Upper lobe of left lung (tissue), 6 donors: ENCODE measurements around the gene MAEA. TPM values are rescaled to one million over a fixed set of nuclear protein-coding genes. Genes with fewer than 3 reads are reported as not detected.

Experiments used
- ATAC-seq, 2 donors: fragments of 200-7000 bp; cut with Tn5 transposase; one replicate each; pipeline ENCODE4 v1.9.1; 2022; ENCODE audit warnings: mild to moderate bottlenecking in 2 of 2, moderate library complexity in 2 of 2; ENCODE audit not compliant: low FRiP score in 2 of 2
- DNase-seq, 2 donors: peaks; one replicate each; pipeline ENCODE4 v3.0.0-alpha.2; 2019 to 2020
- H3K27ac ChIP-seq, 4 donors: fragments of 200-600 bp; sonication (generic); one replicate each; pipeline ENCODE4 v1.5.1; 2016 to 2019
- H3K27me3 ChIP-seq, 4 donors: fragments of 200-600 bp; sonication (generic); one replicate each; pipeline ENCODE4 v1.5.1; 2017 to 2019
- H3K36me3 ChIP-seq, 4 donors: fragments of 200-600 bp; sonication (generic); one replicate each; pipeline ENCODE4 v1.5.1; 2016 to 2019
- H3K4me1 ChIP-seq, 4 donors: fragments of 200-600 bp; sonication (generic); one replicate each; pipeline ENCODE4 v1.5.1; 2018 to 2019
- H3K4me3 ChIP-seq, 4 donors: fragments of 200-600 bp; sonication (generic); one replicate each; pipeline ENCODE4 v1.5.1; 2017 to 2019; ENCODE audit warnings: mild to moderate bottlenecking in 2 of 4, moderate library complexity in 1 of 4
- H3K9me3 ChIP-seq, 4 donors: fragments of 200-600 bp; sonication (generic); one replicate each; pipeline ENCODE4 v1.5.1; 2018 to 2019
- EP300 ChIP-seq, 4 donors: sonication (generic); formaldehyde crosslinking; IDR thresholded peaks; one replicate each; pipeline ENCODE4 v1.5.1; 2017; ENCODE audit warnings: antibody characterized with exemption in 4 of 4, control low read depth in 2 of 4
- POLR2A ChIP-seq, 4 donors: fragments of 450-650 bp; IDR thresholded peaks; one replicate each; pipeline ENCODE4 v1.5.1; 2016 to 2017; ENCODE audit warnings: antibody characterized with exemption in 4 of 4, mild to moderate bottlenecking in 2 of 4
- POLR2AphosphoS5 ChIP-seq, 2 donors: sonication (generic); formaldehyde crosslinking; IDR thresholded peaks; one replicate each; pipeline ENCODE4 v1.5.1; 2017; ENCODE audit warnings: antibody characterized with exemption in 2 of 2
- WGBS, 2 donors: methylation state at CpG; one replicate each; pipeline ENCODE4 v1.1.5; 2017 to 2018; 5-methylcytosine and 5-hydroxymethylcytosine counted together
- total RNA-seq, 6 donors: library from RNA; depleted of rRNA in 4 of 6; stranded (reverse); fragments of >200 nt in 4 of 6; gene quantifications; one replicate each; pipeline versions ENCODE4 v1.1.0 to v1.2.1, GENCODE V29; 2016 to 2021
- TF ChIP-seq, protein P1 (sequence below), 6 experiments: fragments of 450-650 bp in 4 of 6; fragments of 200-600 bp in 2 of 6; sonication (generic) in 2 of 6; IDR thresholded peaks; one replicate each; pipeline ENCODE4 v1.5.1; 2016 to 2019; ENCODE audit warnings: antibody characterized with exemption in 6 of 6
- donor health status: DM: no; HTN: no; CAD: no; lungs with moderate emphysema.
- donor health status: DM: no; HTN: yes; CAD: no; lungs with severe emphysema.

MAEA gene
- total RNA-seq, 6 donors from 2014 or later: 58.5 to 289 (median 73.0) TPM

DNA sequence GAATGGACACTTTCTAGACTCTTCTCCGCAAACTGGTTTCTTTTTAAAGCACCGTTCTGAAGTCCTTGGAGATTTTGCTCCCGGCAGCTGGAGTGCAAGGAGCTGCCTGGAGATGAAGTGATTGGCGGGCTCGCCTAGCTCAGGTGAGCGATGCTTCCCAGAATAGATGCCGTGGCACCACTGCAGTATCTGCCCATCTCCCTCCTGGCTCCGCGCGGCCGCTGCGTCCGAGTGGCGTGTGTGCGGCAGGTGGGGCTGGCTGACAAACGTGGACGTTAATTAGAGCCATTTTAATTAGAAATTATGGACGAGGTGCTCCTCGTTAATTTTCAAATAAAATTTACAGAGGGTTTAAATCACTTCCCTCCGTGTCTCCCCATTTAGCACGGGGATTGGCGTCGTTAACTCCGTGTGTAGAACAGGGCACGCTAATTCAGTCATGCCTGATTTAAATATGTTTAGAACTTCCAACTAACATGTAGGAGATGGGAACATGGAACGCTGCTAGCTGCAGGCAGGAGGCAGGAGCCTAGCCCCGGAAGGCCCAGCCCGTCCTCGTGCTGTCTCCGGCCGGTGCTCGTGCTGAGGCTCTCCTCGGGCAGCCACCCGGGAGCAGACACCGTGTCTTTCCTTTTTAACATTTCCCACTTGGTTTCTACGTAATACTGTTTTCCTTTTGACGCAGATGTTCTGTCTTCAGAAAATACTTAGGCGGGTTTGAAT is 68.9 kb downstream of the MAEA start:
- Histone ChIP-seq H3K36me3 (peaks cover 0 to 76% (median 28%) of the 10 kb centered on the region in 4 donors), H3K4me3 (no peak overlapping the region), H3K27ac (no peak overlapping the region), H3K4me1 (peaks cover 0 to 6% (median 0%) of the 10 kb centered on the region in 4 donors), H3K9me3 (no peaks in the 10 kb centered on the region), H3K27me3 (no peaks in the 10 kb centered on the region)
- DNase-seq: peak in 1 of 2 donors; percentile 65
- no peak for ATAC-seq
- WGBS, 2 donors: 95 to 96% methylated on average over 38 of the region's 38 CpGs
- TF ChIP-seq POLR2A (IDR thresholded peaks at IDR 0.05) (no peak), EP300 (IDR thresholded peaks at IDR 0.05) (no peak), POLR2AphosphoS5 (IDR thresholded peaks at IDR 0.05) (no peak)
- TF ChIP-seq, protein P1, sequence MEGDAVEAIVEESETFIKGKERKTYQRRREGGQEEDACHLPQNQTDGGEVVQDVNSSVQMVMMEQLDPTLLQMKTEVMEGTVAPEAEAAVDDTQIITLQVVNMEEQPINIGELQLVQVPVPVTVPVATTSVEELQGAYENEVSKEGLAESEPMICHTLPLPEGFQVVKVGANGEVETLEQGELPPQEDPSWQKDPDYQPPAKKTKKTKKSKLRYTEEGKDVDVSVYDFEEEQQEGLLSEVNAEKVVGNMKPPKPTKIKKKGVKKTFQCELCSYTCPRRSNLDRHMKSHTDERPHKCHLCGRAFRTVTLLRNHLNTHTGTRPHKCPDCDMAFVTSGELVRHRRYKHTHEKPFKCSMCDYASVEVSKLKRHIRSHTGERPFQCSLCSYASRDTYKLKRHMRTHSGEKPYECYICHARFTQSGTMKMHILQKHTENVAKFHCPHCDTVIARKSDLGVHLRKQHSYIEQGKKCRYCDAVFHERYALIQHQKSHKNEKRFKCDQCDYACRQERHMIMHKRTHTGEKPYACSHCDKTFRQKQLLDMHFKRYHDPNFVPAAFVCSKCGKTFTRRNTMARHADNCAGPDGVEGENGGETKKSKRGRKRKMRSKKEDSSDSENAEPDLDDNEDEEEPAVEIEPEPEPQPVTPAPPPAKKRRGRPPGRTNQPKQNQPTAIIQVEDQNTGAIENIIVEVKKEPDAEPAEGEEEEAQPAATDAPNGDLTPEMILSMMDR (IDR thresholded peaks at IDR 0.05): no peak

DNA sequence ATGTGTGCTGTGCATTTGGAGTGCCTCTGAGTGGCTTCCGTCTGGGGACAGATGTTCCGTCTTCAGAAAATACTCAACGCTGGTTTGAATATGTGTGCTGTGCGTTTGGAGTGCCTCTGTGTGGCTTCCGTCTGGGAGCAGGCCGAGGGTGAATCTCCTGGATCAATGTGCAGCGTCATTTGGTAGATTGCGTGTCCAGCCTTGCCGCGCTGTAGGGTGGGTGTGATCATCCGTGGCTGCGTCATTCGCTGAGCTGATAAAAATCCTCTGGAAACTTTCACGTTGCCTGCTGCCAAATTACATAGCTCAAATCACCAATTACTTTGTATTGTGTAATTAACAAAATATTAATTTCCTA is 69.4 kb downstream of the MAEA start:
- no peak for TF ChIP-seq POLR2AphosphoS5 (IDR thresholded peaks at IDR 0.05)
- DNase-seq: no peak
- Histone ChIP-seq H3K4me3 (no peak overlapping the region), H3K36me3 (peaks cover 0 to 71% (median 23%) of the 10 kb centered on the region in 4 donors), H3K27me3 (no peaks in the 10 kb centered on the region), H3K9me3 (no peaks in the 10 kb centered on the region), H3K27ac (no peak overlapping the region), H3K4me1 (peaks cover 0 to 6% (median 0%) of the 10 kb centered on the region in 4 donors)
- no peak for ATAC-seq
- WGBS, 2 donors: 94 to 95% methylated on average over 14 of the region's 14 CpGs

DNA sequence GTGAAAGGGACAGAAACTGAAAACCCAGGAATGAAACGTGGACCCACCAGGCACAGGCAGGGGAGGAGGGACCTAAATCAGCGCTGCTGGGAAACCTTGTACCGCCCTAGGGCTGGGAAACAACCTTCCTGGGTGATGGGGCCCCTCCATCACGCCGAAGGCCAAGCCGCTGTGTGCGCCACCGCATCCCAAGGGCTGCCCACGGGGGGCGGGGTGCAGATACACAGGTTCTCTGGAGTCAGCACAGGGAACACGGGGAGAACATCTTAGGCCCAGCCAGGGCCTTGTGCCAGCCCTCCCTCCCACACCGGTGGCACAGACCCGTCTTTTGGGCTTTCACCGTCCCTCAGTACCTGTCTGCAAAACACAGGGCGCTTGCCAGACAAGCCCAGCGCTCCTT is 70.3 kb downstream of the MAEA start:
- ATAC-seq (no peak), DNase-seq (peak in 1 of 2 donors; percentile 62)
- Histone ChIP-seq H3K4me1 (peaks cover 0 to 11% (median 6%) of the 10 kb centered on the region in 4 donors), H3K36me3 (peaks cover 0 to 69% (median 18%) of the 10 kb centered on the region in 4 donors), H3K4me3 (no peak overlapping the region), H3K9me3 (no peaks in the 10 kb centered on the region), H3K27ac (no peak overlapping the region), H3K27me3 (no peaks in the 10 kb centered on the region)
- no peak for TF ChIP-seq POLR2A (IDR thresholded peaks at IDR 0.05)
- TF ChIP-seq, protein P1 (IDR thresholded peaks at IDR 0.05): no peak
- WGBS, 2 donors: 93 to 94% methylated on average over 8 to 16 of the region's 16 CpGs

DNA sequence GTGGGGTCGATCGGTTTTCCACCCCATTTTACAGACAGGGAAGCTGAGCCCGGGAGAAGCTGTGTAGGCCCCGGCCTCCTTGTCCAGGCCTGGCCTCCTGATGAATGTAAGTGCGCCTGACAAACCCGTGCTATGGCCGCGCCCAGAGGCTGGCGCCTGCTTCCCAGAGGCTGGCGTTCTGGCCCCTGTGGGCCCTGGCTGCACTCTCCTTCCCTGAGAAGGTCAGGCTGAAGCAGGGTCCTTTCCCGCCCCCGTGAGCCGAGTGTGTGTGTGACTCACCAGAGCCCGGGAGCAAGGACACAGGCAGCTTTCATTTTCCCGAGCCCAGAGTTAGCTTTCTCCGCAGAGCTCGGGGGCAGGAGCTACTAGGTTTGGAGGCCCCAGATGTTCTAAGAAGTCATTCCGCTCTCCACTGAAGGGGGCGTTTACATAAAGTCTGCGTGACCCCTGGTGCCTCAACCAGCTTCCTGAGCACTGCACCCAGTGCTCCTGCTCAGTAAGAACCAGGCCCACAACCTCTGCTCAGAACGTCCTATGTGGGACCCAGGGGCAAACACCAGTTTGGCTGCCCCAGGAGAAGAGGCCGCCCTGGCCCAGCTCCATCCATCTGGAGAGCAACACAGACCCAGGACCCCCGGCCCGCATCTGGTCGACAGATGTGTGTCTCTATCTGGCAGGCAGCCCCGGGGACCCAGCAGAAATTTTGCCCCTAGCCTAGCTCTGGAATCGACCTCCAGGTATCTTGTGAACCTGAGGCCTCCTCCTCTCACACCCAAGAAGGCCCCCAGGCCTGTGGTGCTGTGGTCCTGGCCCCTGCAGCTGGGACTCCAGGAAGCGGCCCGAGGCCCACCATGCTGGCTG is 71.0 kb downstream of the MAEA start:
- DNase-seq (peak in 1 of 2 donors; percentile 42), ATAC-seq (no peak)
- Histone ChIP-seq H3K4me3 (no peak overlapping the region), H3K36me3 (peaks cover 0 to 65% (median 12%) of the 10 kb centered on the region in 4 donors), H3K9me3 (no peaks in the 10 kb centered on the region), H3K27ac (no peak overlapping the region), H3K4me1 (peaks cover 0 to 13% (median 9%) of the 10 kb centered on the region in 4 donors), H3K27me3 (no peaks in the 10 kb centered on the region)
- TF ChIP-seq POLR2AphosphoS5 (IDR thresholded peaks at IDR 0.05) (no peak), POLR2A (IDR thresholded peaks at IDR 0.05) (no peak), EP300 (IDR thresholded peaks at IDR 0.05) (no peak)
- TF ChIP-seq, protein P1 (IDR thresholded peaks at IDR 0.05): no peak
- 91 to 93% methylated on average over 20 to 24 of the region's 29 CpGs for WGBS, 2 donors

DNA sequence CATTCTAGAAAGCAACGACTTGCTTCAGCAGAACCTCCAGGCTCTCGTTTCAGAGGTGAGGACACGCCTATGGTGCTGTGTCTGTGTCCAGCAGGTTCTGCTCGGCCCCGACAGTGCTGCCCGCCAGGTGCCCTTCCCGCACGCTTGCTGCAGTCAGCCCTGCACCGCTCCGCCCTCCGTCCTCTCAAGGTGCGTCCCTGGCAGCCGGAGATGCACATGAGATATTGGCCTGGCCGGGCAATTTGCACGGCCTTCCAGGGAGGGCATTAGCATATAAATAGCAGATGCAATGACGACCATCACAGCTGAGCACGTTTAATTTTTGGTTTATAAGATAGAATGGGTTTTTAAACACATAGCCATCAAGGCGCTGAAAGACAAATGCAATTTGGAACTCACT is 71.7 kb downstream of the MAEA start:
- peaks cover 0 to 62% (median 11%) of the 10 kb centered on the region in 4 donors for H3K36me3 ChIP-seq
- peak in 1 of 2 donors; percentile 68 for DNase-seq
- WGBS, 2 donors: 90 to 93% methylated on average over 18 of the region's 18 CpGs

More for the DNA sequence above, 71.7 kb downstream of the MAEA start:
- Histone ChIP-seq H3K9me3 (no peaks in the 10 kb centered on the region), H3K4me3 (no peak overlapping the region), H3K27me3 (no peaks in the 10 kb centered on the region), H3K27ac (no peak overlapping the region), H3K4me1 (peaks cover 0 to 9% (median 9%) of the 10 kb centered on the region in 4 donors)
- no peak for ATAC-seq
- no peak for TF ChIP-seq POLR2A (IDR thresholded peaks at IDR 0.05)
- TF ChIP-seq, protein P1 (IDR thresholded peaks at IDR 0.05): no peak
- TF ChIP-seq POLR2AphosphoS5 (IDR thresholded peaks at IDR 0.05): no peak
- no peak for TF ChIP-seq EP300 (IDR thresholded peaks at IDR 0.05)
